ENCODE data around the gene RAD23A. TPM values are rescaled to one million over a fixed set of nuclear protein-coding genes. Genes with fewer than 3 reads are reported as not detected.

RAD23A gene
- total and polyA plus RNA-seq, 2 of the 4 experiments (the other 2 are of a cell fraction): 54.3 to 67.8 TPM

GRCh38 chr19:12946092-12946721 is 545 bp downstream of the RAD23A start:
- DNase-seq: peak; percentile 80

More at GRCh38 chr19:12946092-12946721, 545 bp downstream of the RAD23A start:
- H3K56ac ChIP-seq (ENCODE audit: extremely low read depth, insufficient read depth, low read length): peak overlapping the region; percentile 97
- ChIA-PET CTCF (interaction anchor here (0.7 kb wide), 1 partner anchor 20 kb away, joined by 4 read pairs; no protein-coding TSS in a partner anchor), POLR2A (ENCODE audit: unreplicated experiment) (interaction anchor here (0.7 to 0.9 kb wide), 3 partner anchors 10 to 178 kb away, joined by 4 to 9 read pairs (median 6); partner anchors contain the start of gene FARSA)
- peak overlapping the region; percentile 7; the same call in 1 of the 2 replicates for H4K5ac ChIP-seq (ENCODE audit: low read depth, low read length)
- no peak overlapping the region; the same call in 1 of the 2 replicates for H3K18ac ChIP-seq (ENCODE audit: low read depth, low read length)
- dilution Hi-C loops (cut with HindIII; ENCODE audit: low sequenced_read_pairs, unreplicated experiment): no loop called here
- H2AK9ac ChIP-seq (replicated peaks; ENCODE audit: low read depth, low read length, poor library complexity): peak overlapping the region; percentile 97
- peak overlapping the region; percentile 84 for H3K27ac ChIP-seq (ENCODE audit: insufficient read depth, low read length)
- H3K9me3 ChIP-seq (ENCODE audit: control insufficient read depth, insufficient read depth, low read length): no peaks in the 10 kb centered on the region
- peak overlapping the region; percentile 83 to 91 for H4K8ac ChIP-seq (ENCODE audit: low read depth in 2 of 2, low read length in 2 of 2)
- H3K27me3 ChIP-seq (ENCODE audit: control insufficient read depth, insufficient read depth, low read length): no peaks in the 10 kb centered on the region
- H3K9me1 ChIP-seq (ENCODE audit: insufficient read depth, low read length): peaks cover 13% of the 10 kb centered on the region; the same call in 1 of the 2 replicates
- peak overlapping the region; percentile 98 for H3K4me2 ChIP-seq (ENCODE audit: low read depth, low read length)
- no peak overlapping the region for H2BK15ac ChIP-seq (ENCODE audit: low read depth, low read length)
- H2BK120ac ChIP-seq (ENCODE audit: low read depth, low read length): 0 out of 2 replicates have a peak overlapping the region, but pooled peaks have one; percentile 1
- H3K4me3 ChIP-seq (ENCODE audit: insufficient read depth, low read depth, low read length): peak overlapping the region; percentile 60
- H2BK5ac ChIP-seq (ENCODE audit: low read depth, low read length, poor library complexity, severe bottlenecking): peak overlapping the region; percentile 91
- H2AFZ ChIP-seq (replicated peaks; ENCODE audit: low read length, poor library complexity): peak overlapping the region; percentile 89
- intact Hi-C loops (cut with micrococcal nuclease): no loop called here
- peak overlapping the region; percentile 89 for H3K9ac ChIP-seq (ENCODE audit: low read depth, low read length)
- peaks cover 61% of the 10 kb centered on the region for H3K36me3 ChIP-seq (ENCODE audit: control insufficient read depth, insufficient read depth, low read length)
- ATAC-seq (ENCODE audit: low read depth): peak; percentile 89
- H4K91ac ChIP-seq (ENCODE audit: insufficient read depth, low read depth, low read length): peak overlapping the region; percentile 87
- BruUV-seq (replicated peaks): no TSS peak
- in situ Hi-C loops (cut with MboI; ENCODE audit: low sequenced_read_pairs): no loop called here
- peak overlapping the region; percentile 87 for H2AK5ac ChIP-seq (ENCODE audit: low read depth, low read length)
- H3K4ac ChIP-seq (ENCODE audit: low read depth, low read length): peak overlapping the region; percentile 96
- peaks cover 27 to 70% of the 10 kb centered on the region in 2 experiments for H3K79me1 ChIP-seq (ENCODE audit: low read depth in 1 of 2, low read length in 2 of 2)
- H4K20me1 ChIP-seq (ENCODE audit: insufficient read depth, low read length): peaks cover 48% of the 10 kb centered on the region
- no peak for TF ChIP-seq MAFK (IDR thresholded peaks at IDR 0.05; ENCODE audit: low read depth, low read length)
- peak; percentile 68 for TF ChIP-seq POLR2A (IDR thresholded peaks at IDR 0.05; ENCODE audit: low read depth, low read length)
- peak; percentile 70; the same call in 1 of the 2 replicates for TF ChIP-seq MAZ (IDR thresholded peaks at IDR 0.05; ENCODE audit: borderline replicate concordance, low read depth, low read length)
- 3% methylated on average over 26 of the region's 40 CpGs; no CpG with 5 or more reads in 1 of the 2 experiments for WGBS, 2 experiments (ENCODE audit: extremely low coverage in 2 of 2, insufficient read length in 1 of 2)
- peak overlapping the region; percentile 94 for H3K23ac ChIP-seq (ENCODE audit: low read depth, low read length)
- H3K14ac ChIP-seq (replicated peaks; ENCODE audit: low read depth, low read length): peak overlapping the region; percentile 99
- peaks cover 4% of the 10 kb centered on the region for H3K4me1 ChIP-seq (ENCODE audit: control insufficient read depth, insufficient read depth, low read length)
- no peak overlapping the region for H2BK20ac ChIP-seq (ENCODE audit: low read depth, low read length)

Measured in IMR-90 (cell line).